HepG2 (cell line): ENCODE measurements around the gene USE1. TPM values are rescaled to one million over a fixed set of nuclear protein-coding genes. Genes with fewer than 3 reads are reported as not detected.
A peak's percentile ranks its signal among the peaks of the same experiment; 100 is the strongest.

Experiments
- ARID4A ChIP-seq: sonication (generic); formaldehyde crosslinking; IDR thresholded peaks from 2 replicates; pipeline ENCODE4 v1.5.0; 2020; ENCODE audit warnings: mild to moderate bottlenecking, missing genetic modification reagents, borderline replicate concordance
- ATF4 ChIP-seq, 2 experiments: fragments of 450-650 bp in 1 of 2; sonication (generic) in 1 of 2; formaldehyde crosslinking; IDR thresholded peaks; 2 replicates each; pipeline versions ENCODE4 v1.5.0 to v1.8.0; 2020 to 2022; ENCODE audit warnings: mild to moderate bottlenecking in 1 of 2, missing genetic modification reagents in 1 of 2
- CREBL2 ChIP-seq: sonication (generic); formaldehyde crosslinking; IDR thresholded peaks from 2 replicates; pipeline ENCODE4 v1.8.1; 2023; ENCODE audit warnings: missing genetic modification reagents, mild to moderate bottlenecking, borderline replicate concordance
- ELF1 ChIP-seq: sonication (generic); formaldehyde crosslinking; IDR thresholded peaks from 2 replicates; pipeline ENCODE4 v1.4.0; 2020; ENCODE audit warnings: missing genetic modification reagents
- PITX1 ChIP-seq: sonication (generic); formaldehyde crosslinking; IDR thresholded peaks from 2 replicates; pipeline ENCODE4 v1.5.1; 2020; ENCODE audit warnings: mild to moderate bottlenecking, missing genetic modification reagents
- RBM39 ChIP-seq: fragments of 200-400 bp; formaldehyde crosslinking; IDR thresholded peaks from one replicate; pipeline ENCODE4 v1.6.1; 2018; ENCODE audit warnings: antibody characterized with exemption, mild to moderate bottlenecking, low read depth, low read length; ENCODE audit not compliant: poor library complexity, severe bottlenecking
- THRA ChIP-seq: sonication (generic); formaldehyde crosslinking; IDR thresholded peaks from 2 replicates; pipeline ENCODE4 v1.4.0; 2020; ENCODE audit warnings: missing genetic modification reagents, borderline replicate concordance
- ZBTB43 ChIP-seq: sonication (generic); formaldehyde crosslinking; conservative IDR thresholded peaks from 2 replicates; pipeline ENCODE4 v1.4.0; 2020; ENCODE audit warnings: missing genetic modification reagents
- ZNF20 ChIP-seq: sonication (generic); formaldehyde crosslinking; IDR thresholded peaks from 2 replicates; pipeline ENCODE4 v1.4.0; 2020; ENCODE audit warnings: mild to moderate bottlenecking, moderate library complexity, missing genetic modification reagents
- ZNF503 ChIP-seq: sonication (generic); formaldehyde crosslinking; IDR thresholded peaks from 2 replicates; pipeline ENCODE4 v1.4.0; 2020; ENCODE audit warnings: missing genetic modification reagents
- ZNF616 ChIP-seq: sonication (generic); formaldehyde crosslinking; IDR thresholded peaks from 2 replicates; pipeline ENCODE4 v1.5.0; 2020; ENCODE audit warnings: low read depth, mild to moderate bottlenecking, missing genetic modification reagents
- ZNF746 ChIP-seq: sonication (generic); formaldehyde crosslinking; IDR thresholded peaks from 2 replicates; pipeline ENCODE4 v1.8.0; 2022; ENCODE audit warnings: mild to moderate bottlenecking, missing genetic modification reagents
- polyA plus RNA-seq, 8 experiments: library from polyadenylated mRNA; depleted of rRNA in 3 of 8; stranded (reverse) in 7 of 8; unstranded in 1 of 8; fragments of >200 nt; fragmentation: Illumina TruSeq in 4 of 8; extraction: Trizol in 4 of 8; gene quantifications; 2 replicates each; pipeline versions ENCODE4 v1.2.1 to v1.2.3, GENCODE V29; 2011 to 2016; ENCODE audit warnings: low read depth in 4 of 8, missing spikeins in 1 of 8, mixed read lengths in 1 of 8; ENCODE audit not compliant: insufficient read depth in 1 of 8
- total RNA-seq, 5 experiments: library from RNA; depleted of rRNA; stranded (reverse); fragments of >200 nt; fragmentation: Illumina TruSeq; extraction: Trizol; gene quantifications; 2 replicates each; pipeline ENCODE4 v1.2.3, GENCODE V29; 2016; ENCODE audit warnings: low read depth in 1 of 5

Gene USE1
- total and polyA plus RNA-seq, 2 of the 13 experiments (the other 11 are each of a cell fraction or from before 2014, with no cell fraction given) = 9.9 to 17.6 TPM

GRCh38 chr19:17226002-17226933, 11.1 kb downstream of the USE1 start, which contains the start of gene OCEL1 (continued):
- TF ChIP-seq THRA (CRISPR knock-in tag) (peak; percentile 20), PITX1 (CRISPR knock-in tag) (peak; percentile 49; the same call in 1 of the 2 replicates), ZNF503 (CRISPR knock-in tag) (0 out of 2 replicates have a peak, but pooled peaks have one; percentile 22), ARID4A (CRISPR knock-in tag) (peak; percentile 80), ZNF616 (CRISPR knock-in tag) (0 out of 2 replicates have a peak, but pooled peaks have one; percentile 57), ZNF20 (CRISPR knock-in tag) (peak; percentile 42; the same call in 1 of the 2 replicates), ATF4 (CRISPR knock-in tag; IDR thresholded peaks at IDR 0.05) (peak in 1 of 2 experiments; percentile 40; a peak in 1 of 4 replicates), ELF1 (peak; percentile 79), ZBTB43 (CRISPR knock-in tag) (peak; percentile 56; the same call in 1 of the 2 replicates), RBM39 (peak; percentile 72), CREBL2 (CRISPR knock-in tag) (0 out of 2 replicates have a peak, but pooled peaks have one; percentile 16), ZNF746 (CRISPR knock-in tag) (0 out of 2 replicates have a peak, but pooled peaks have one; percentile 27)
